HAP-1 (cell line): ENCODE measurements around the gene NXPH1.

Source experiments
- DNase-seq, 2 experiments: peaks; one replicate each; pipeline ENCODE4 v3.0.0-alpha.2; 2016 to 2020; ENCODE audit warnings: low spot score in 2 of 2
- H3K27me3 ChIP-seq: fragments of 250-450 bp; sonication (Bioruptor Pico); 2 replicates; pipeline ENCODE4 v1.5.1; 2020; ENCODE audit warnings: low read depth, mild to moderate bottlenecking, moderate library complexity
- H3K36me3 ChIP-seq: fragments of 250-450 bp; sonication (Bioruptor Pico); replicated peaks from 2 replicates; pipeline ENCODE4 v1.5.1; 2020; ENCODE audit warnings: mild to moderate bottlenecking
- H3K4me1 ChIP-seq: fragments of 250-450 bp; sonication (Bioruptor Pico); 2 replicates; pipeline ENCODE4 v1.5.1; 2020; ENCODE audit warnings: mild to moderate bottlenecking
- H3K4me3 ChIP-seq: fragments of 250-450 bp; sonication (Bioruptor Pico); 2 replicates; pipeline ENCODE4 v1.5.1; 2020; ENCODE audit warnings: mild to moderate bottlenecking, moderate library complexity
- H3K9me3 ChIP-seq: fragments of 250-450 bp; sonication (Bioruptor Pico); 2 replicates; pipeline ENCODE4 v1.5.1; 2020; ENCODE audit warnings: mild to moderate bottlenecking, moderate library complexity
- in situ Hi-C: fragments of 300-500 bp; cut with MboI; formaldehyde crosslinking; loops from 3 replicates; pipeline ENCODE4 v1.14.3; 2020; ENCODE audit warnings: low sequenced_read_pairs, inconsistent platforms, mixed read lengths

NXPH1 gene

GRCh38 chr7:8753355-8753754, 319.9 kb downstream of the NXPH1 start:
- Histone ChIP-seq H3K9me3 (no peaks in the 10 kb centered on the region), H3K36me3 (no peaks in the 10 kb centered on the region), H3K4me1 (peaks cover 4% of the 10 kb centered on the region; the same call in 1 of the 2 replicates), H3K27me3 (no peaks in the 10 kb centered on the region), H3K4me3 (no peak overlapping the region)
- DNase-seq: no peak
- in situ Hi-C loops: no loop called here

- no peak overlapping the region for H3K4me3 ChIP-seq
- H3K27me3 ChIP-seq: no peaks in the 10 kb centered on the region
- no peaks in the 10 kb centered on the region for H3K4me1 ChIP-seq
- no peaks in the 10 kb centered on the region for H3K36me3 ChIP-seq
- in situ Hi-C loops: no loop called here
- no peaks in the 10 kb centered on the region for H3K9me3 ChIP-seq
- DNase-seq: no peak
Measured at GRCh38 chr7:8761731-8762130, 328.3 kb downstream of the NXPH1 start.

- H3K9me3 ChIP-seq: no peaks in the 10 kb centered on the region
- DNase-seq: no peak
- no peaks in the 10 kb centered on the region for H3K4me1 ChIP-seq
- H3K4me3 ChIP-seq: no peak overlapping the region
- in situ Hi-C loops: no loop called here
- no peaks in the 10 kb centered on the region for H3K36me3 ChIP-seq
- no peaks in the 10 kb centered on the region for H3K27me3 ChIP-seq
Measured at GRCh38 chr7:8762803-8763202, 329.4 kb downstream of the NXPH1 start.

GRCh38 chr7:8765374-8765773, 332.0 kb downstream of the NXPH1 start:
- Histone ChIP-seq H3K4me3 (no peak overlapping the region), H3K27me3 (no peaks in the 10 kb centered on the region), H3K36me3 (no peaks in the 10 kb centered on the region), H3K9me3 (no peaks in the 10 kb centered on the region), H3K4me1 (no peaks in the 10 kb centered on the region)
- DNase-seq: no peak
- in situ Hi-C loops: no loop called here

- Histone ChIP-seq H3K36me3 (no peaks in the 10 kb centered on the region), H3K4me3 (no peak overlapping the region), H3K4me1 (no peaks in the 10 kb centered on the region), H3K27me3 (no peaks in the 10 kb centered on the region), H3K9me3 (no peaks in the 10 kb centered on the region)
- in situ Hi-C loops: no loop called here
- no peak for DNase-seq
Measured at GRCh38 chr7:8773518-8773917, 340.1 kb downstream of the NXPH1 start.

- no peaks in the 10 kb centered on the region for H3K36me3 ChIP-seq
- in situ Hi-C loops: no loop called here
- H3K4me1 ChIP-seq: no peaks in the 10 kb centered on the region
- DNase-seq: no peak
- no peaks in the 10 kb centered on the region for H3K27me3 ChIP-seq
- no peak overlapping the region for H3K4me3 ChIP-seq
- H3K9me3 ChIP-seq: no peaks in the 10 kb centered on the region
Measured at GRCh38 chr7:8778459-8778858, 345.1 kb downstream of the NXPH1 start.

GRCh38 chr7:8781166-8781565, 347.8 kb downstream of the NXPH1 start:
- H3K36me3 ChIP-seq: no peaks in the 10 kb centered on the region
- H3K4me3 ChIP-seq: no peak overlapping the region
- H3K27me3 ChIP-seq: no peaks in the 10 kb centered on the region
- no peak for DNase-seq
- no peaks in the 10 kb centered on the region for H3K4me1 ChIP-seq
- no peaks in the 10 kb centered on the region for H3K9me3 ChIP-seq
- in situ Hi-C loops: no loop called here

GRCh38 chr7:8783229-8783628, 349.8 kb downstream of the NXPH1 start:
- no peaks in the 10 kb centered on the region for H3K27me3 ChIP-seq
- DNase-seq: no peak
- H3K36me3 ChIP-seq: no peaks in the 10 kb centered on the region
- H3K4me1 ChIP-seq: no peaks in the 10 kb centered on the region
- no peaks in the 10 kb centered on the region for H3K9me3 ChIP-seq
- H3K4me3 ChIP-seq: no peak overlapping the region
- in situ Hi-C loops: no loop called here

- H3K9me3 ChIP-seq: no peaks in the 10 kb centered on the region
- no peaks in the 10 kb centered on the region for H3K27me3 ChIP-seq
- no peak overlapping the region for H3K4me3 ChIP-seq
- no peak for DNase-seq
- in situ Hi-C loops: no loop called here
- H3K4me1 ChIP-seq: no peaks in the 10 kb centered on the region; the same call in 1 of the 2 replicates
- no peaks in the 10 kb centered on the region for H3K36me3 ChIP-seq
Measured at GRCh38 chr7:8785081-8785480, 351.7 kb downstream of the NXPH1 start.

- Histone ChIP-seq H3K36me3 (no peaks in the 10 kb centered on the region), H3K4me3 (no peak overlapping the region), H3K4me1 (no peaks in the 10 kb centered on the region)
Measured at GRCh38 chr7:8800986-8801385, 367.6 kb downstream of the NXPH1 start.

More at GRCh38 chr7:8800986-8801385, 367.6 kb downstream of the NXPH1 start:
- no peaks in the 10 kb centered on the region for H3K9me3 ChIP-seq
- DNase-seq: no peak
- no peaks in the 10 kb centered on the region for H3K27me3 ChIP-seq
- in situ Hi-C loops: no loop called here
